CMK (cell line): Measurements from ENCODE around the gene C15orf40.
"Not testable (repeated sequence)": the region's sequence is repeated elsewhere in the genome, so short reads cannot be mapped to it uniquely, and the experiment has no call there.

Source experiments
- DNase-seq: peaks from one replicate; pipeline ENCODE4 v3.0.0-alpha.2; 2010; ENCODE audit warnings: low read depth

Gene C15orf40

GRCh38 chr15:83011271-83012075 lies at the start of gene C15orf40:
Gene C15orf40, minus strand, starts transcription at chr15:83011639. Its CDS starts 32 bp downstream, at chr15:83011607.
- DNase-seq = peak; percentile 86

GRCh38 chr15:83057696-83058376 lies 46.4 kb upstream of the C15orf40 start:
- DNase-seq = no peak

- DNase-seq = no peak
Observed at GRCh38 chr15:83057002-83057401, 45.6 kb upstream of the C15orf40 start.

GRCh38 chr15:83053151-83053550 lies 41.7 kb upstream of the C15orf40 start:
- DNase-seq = no peak

- DNase-seq = no peak
Observed at GRCh38 chr15:83046558-83047127, 35.2 kb upstream of the C15orf40 start.

- no peak for DNase-seq
Observed at GRCh38 chr15:83044156-83044555, 32.7 kb upstream of the C15orf40 start.

GRCh38 chr15:83039206-83039605 lies 27.8 kb upstream of the C15orf40 start:
- DNase-seq = no peak

- DNase-seq = no peak
Observed at GRCh38 chr15:83036253-83036652, 24.8 kb upstream of the C15orf40 start.

- DNase-seq = not testable (repeated sequence)
Observed at GRCh38 chr15:83031234-83031633, 19.8 kb upstream of the C15orf40 start.

- no peak for DNase-seq
Observed at GRCh38 chr15:83030021-83030420, 18.6 kb upstream of the C15orf40 start.

- DNase-seq = no peak
Observed at GRCh38 chr15:83018436-83018835, 7.0 kb upstream of the C15orf40 start.

GRCh38 chr15:83016906-83017305 lies 5.5 kb upstream of the C15orf40 start:
- DNase-seq = no peak

GRCh38 chr15:83015361-83015760 lies 3.9 kb upstream of the C15orf40 start:
- no peak for DNase-seq

- no peak for DNase-seq
Observed at GRCh38 chr15:83014205-83014653, 2.8 kb upstream of the C15orf40 start.

- DNase-seq = no peak
Observed at GRCh38 chr15:83012636-83013035, 1.2 kb upstream of the C15orf40 start.

- DNase-seq = no peak
Observed at GRCh38 chr15:83012076-83012426, 612 bp upstream of the C15orf40 start.

- peak; percentile 73 for DNase-seq
Observed at GRCh38 chr15:83010709-83011270, 649 bp downstream of the C15orf40 start.

GRCh38 chr15:83000672-83001031 lies 10.8 kb downstream of the C15orf40 start:
- DNase-seq = not testable (repeated sequence)

GRCh38 chr15:82999905-83000671 lies 11.4 kb downstream of the C15orf40 start:
- DNase-seq = no peak

GRCh38 chr15:82999426-82999825 lies 12.0 kb downstream of the C15orf40 start:
- no peak for DNase-seq

- no peak for DNase-seq
Observed at GRCh38 chr15:82995938-82996337, 15.5 kb downstream of the C15orf40 start.

GRCh38 chr15:82995076-82995475 lies 16.4 kb downstream of the C15orf40 start:
- DNase-seq = no peak
